Astrocyte (in vitro differentiated cells and primary cell): Measurements from ENCODE around the gene BBS9. TPM values are rescaled to one million over a fixed set of nuclear protein-coding genes. Genes with fewer than 3 reads are reported as not detected.

Experiments used
- DNase-seq: peaks from one replicate; pipeline ENCODE4 v3.0.0-alpha.2; 2010; ENCODE audit warnings: low read depth
- FAIRE-seq: peaks from 2 replicates; lab custom pipeline; 2011; peaks lifted over from hg19 to GRCh38; lab: Jason Lieb, UNC
- H2AFZ ChIP-seq: 2 replicates; pipeline ENCODE4 v1.6.0; 2012; ENCODE audit warnings: low read depth, low read length, inconsistent platforms
- H3K27ac ChIP-seq: 2 replicates; pipeline ENCODE4 v1.5.1; 2011; ENCODE audit warnings: low read depth, low read length, inconsistent platforms
- H3K27me3 ChIP-seq: 2 replicates; pipeline ENCODE4 v1.6.0; 2011; ENCODE audit warnings: low read length, inconsistent platforms; ENCODE audit not compliant: insufficient read depth
- H3K36me3 ChIP-seq: 2 replicates; pipeline ENCODE4 v1.5.1; 2011; ENCODE audit warnings: low read length, inconsistent platforms; ENCODE audit not compliant: insufficient read depth
- H3K4me1 ChIP-seq: 2 replicates; pipeline ENCODE4 v1.5.1; 2011; ENCODE audit warnings: low read length, inconsistent platforms; ENCODE audit not compliant: insufficient read depth
- H3K4me2 ChIP-seq: 2 replicates; pipeline ENCODE4 v1.6.0; 2012; ENCODE audit warnings: low read length, inconsistent platforms
- H3K4me3 ChIP-seq: 2 replicates; pipeline ENCODE4 v1.5.1; 2011; ENCODE audit warnings: low read depth, mild to moderate bottlenecking, low read length, inconsistent platforms; ENCODE audit not compliant: insufficient read depth
- H3K79me2 ChIP-seq: 2 replicates; pipeline ENCODE4 v1.6.0; 2012; ENCODE audit warnings: mild to moderate bottlenecking, low read length, inconsistent platforms; ENCODE audit not compliant: insufficient read depth
- H3K9ac ChIP-seq: 2 replicates; pipeline ENCODE4 v1.6.0; 2012; ENCODE audit warnings: mild to moderate bottlenecking, low read length, inconsistent platforms
- H3K9me3 ChIP-seq: 2 replicates; pipeline ENCODE4 v1.5.1; 2012; ENCODE audit warnings: low read depth, mild to moderate bottlenecking, low read length, inconsistent platforms; ENCODE audit not compliant: insufficient read depth
- H4K20me1 ChIP-seq: 2 replicates; pipeline ENCODE4 v1.6.0; 2012; ENCODE audit warnings: low read length, inconsistent platforms; ENCODE audit not compliant: insufficient read depth
- H3K27ac Mint-ChIP-seq: one replicate; pipeline ENCODE4 v1.8.0; 2021; ENCODE audit warnings: mild to moderate bottlenecking, mixed read lengths; ENCODE audit not compliant: unreplicated experiment
- H3K27me3 Mint-ChIP-seq: one replicate; pipeline ENCODE4 v1.8.0; 2021; ENCODE audit warnings: low read depth, mixed read lengths; ENCODE audit not compliant: unreplicated experiment
- H3K36me3 Mint-ChIP-seq: one replicate; pipeline ENCODE4 v1.8.0; 2021; ENCODE audit warnings: low read depth, mixed read lengths; ENCODE audit not compliant: unreplicated experiment
- H3K4me1 Mint-ChIP-seq: one replicate; pipeline ENCODE4 v1.8.0; 2021; ENCODE audit warnings: low read depth, mixed read lengths; ENCODE audit not compliant: unreplicated experiment
- H3K4me3 Mint-ChIP-seq: one replicate; pipeline ENCODE4 v1.8.0; 2021; ENCODE audit warnings: mild to moderate bottlenecking, moderate library complexity, mixed read lengths; ENCODE audit not compliant: unreplicated experiment
- H3K9me3 Mint-ChIP-seq: one replicate; pipeline ENCODE4 v1.8.0; 2021; ENCODE audit warnings: mild to moderate bottlenecking, mixed read lengths; ENCODE audit not compliant: unreplicated experiment
- EZH2 ChIP-seq: IDR thresholded peaks from 2 replicates; pipeline ENCODE4 v1.6.1; 2012; ENCODE audit warnings: mild to moderate bottlenecking, low read length, inconsistent platforms; ENCODE audit not compliant: insufficient read depth
- total RNA-seq: library from RNA; stranded (reverse); gene quantifications from 2 replicates; pipeline ENCODE4 v1.2.1, GENCODE V29; 2021
- TF ChIP-seq, protein P1 (sequence below): IDR thresholded peaks from 2 replicates; pipeline ENCODE4 v1.5.1; 2011; ENCODE audit warnings: low read depth, mild to moderate bottlenecking, inconsistent platforms, low read length, moderate library complexity; ENCODE audit not compliant: insufficient read depth

Gene BBS9
- total RNA-seq, 1 donor from 2014 or later, result 25.1 TPM

DNA sequence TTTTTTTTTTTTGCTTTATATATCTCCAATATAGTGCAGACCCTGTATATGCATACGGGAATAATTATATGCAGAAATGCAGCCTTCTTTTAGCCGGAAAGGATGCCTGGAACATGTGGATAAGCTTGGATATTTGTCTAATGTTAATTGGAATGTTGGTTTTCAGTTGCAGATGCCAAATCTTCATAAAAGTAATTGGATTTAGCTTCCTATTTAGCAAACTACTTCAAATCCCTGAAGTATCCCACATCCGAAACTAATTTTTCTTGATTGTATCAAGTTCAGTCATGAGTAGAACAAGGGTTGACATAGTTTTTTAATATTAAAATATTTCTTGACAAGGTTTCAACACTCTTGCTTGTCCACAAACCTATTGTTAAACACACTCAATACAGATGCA lies 281.7 kb downstream of the BBS9 start:
- TF ChIP-seq, protein P1, sequence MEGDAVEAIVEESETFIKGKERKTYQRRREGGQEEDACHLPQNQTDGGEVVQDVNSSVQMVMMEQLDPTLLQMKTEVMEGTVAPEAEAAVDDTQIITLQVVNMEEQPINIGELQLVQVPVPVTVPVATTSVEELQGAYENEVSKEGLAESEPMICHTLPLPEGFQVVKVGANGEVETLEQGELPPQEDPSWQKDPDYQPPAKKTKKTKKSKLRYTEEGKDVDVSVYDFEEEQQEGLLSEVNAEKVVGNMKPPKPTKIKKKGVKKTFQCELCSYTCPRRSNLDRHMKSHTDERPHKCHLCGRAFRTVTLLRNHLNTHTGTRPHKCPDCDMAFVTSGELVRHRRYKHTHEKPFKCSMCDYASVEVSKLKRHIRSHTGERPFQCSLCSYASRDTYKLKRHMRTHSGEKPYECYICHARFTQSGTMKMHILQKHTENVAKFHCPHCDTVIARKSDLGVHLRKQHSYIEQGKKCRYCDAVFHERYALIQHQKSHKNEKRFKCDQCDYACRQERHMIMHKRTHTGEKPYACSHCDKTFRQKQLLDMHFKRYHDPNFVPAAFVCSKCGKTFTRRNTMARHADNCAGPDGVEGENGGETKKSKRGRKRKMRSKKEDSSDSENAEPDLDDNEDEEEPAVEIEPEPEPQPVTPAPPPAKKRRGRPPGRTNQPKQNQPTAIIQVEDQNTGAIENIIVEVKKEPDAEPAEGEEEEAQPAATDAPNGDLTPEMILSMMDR, result no peak
- TF ChIP-seq EZH2, result no peak
- Histone ChIP-seq H4K20me1 (no peaks in the 10 kb centered on the region), H3K36me3 (no peaks in the 10 kb centered on the region), H2AFZ (no peak overlapping the region), H3K4me2 (no peak overlapping the region), H3K27me3 (no peaks in the 10 kb centered on the region), H3K9ac (no peak overlapping the region), H3K4me3 (no peak overlapping the region), H3K79me2 (no peaks in the 10 kb centered on the region), H3K4me1 (no peaks in the 10 kb centered on the region), H3K9me3 (no peaks in the 10 kb centered on the region), H3K27ac (no peak overlapping the region)
- DNase-seq, result no peak
- Mint-ChIP-seq H3K27me3 (no peaks in the 10 kb centered on the region), H3K36me3 (peaks cover 9% of the 10 kb centered on the region), H3K4me3 (no peak overlapping the region), H3K27ac (no peak overlapping the region), H3K4me1 (no peaks in the 10 kb centered on the region), H3K9me3 (peaks cover 19% of the 10 kb centered on the region)
- FAIRE-seq, result no peak

DNA sequence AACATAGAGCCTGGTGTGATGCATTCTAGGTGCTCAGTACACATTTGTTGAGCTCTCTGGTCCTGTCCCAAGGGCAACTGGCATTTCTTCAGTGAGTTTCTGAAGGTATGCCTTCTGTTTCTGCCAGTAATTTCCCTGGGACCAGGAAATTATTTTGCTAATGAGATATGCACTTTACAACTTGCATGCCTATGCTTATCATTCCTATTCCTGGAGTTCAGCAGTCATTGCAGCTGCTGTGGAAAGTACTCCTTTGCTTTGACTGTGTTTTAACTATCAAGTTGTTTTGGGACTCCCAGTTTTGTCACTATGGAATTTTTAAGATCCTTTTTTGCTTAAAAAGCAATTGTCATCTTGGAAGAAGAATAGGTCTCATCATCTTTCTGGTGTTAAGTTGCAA lies 283.0 kb downstream of the BBS9 start:
- Histone ChIP-seq H3K27ac (no peak overlapping the region), H3K27me3 (no peaks in the 10 kb centered on the region), H3K4me3 (no peak overlapping the region), H4K20me1 (no peaks in the 10 kb centered on the region), H3K9ac (no peak overlapping the region), H3K4me1 (no peaks in the 10 kb centered on the region), H3K79me2 (no peaks in the 10 kb centered on the region), H3K9me3 (no peaks in the 10 kb centered on the region), H3K4me2 (no peak overlapping the region), H2AFZ (no peak overlapping the region), H3K36me3 (no peaks in the 10 kb centered on the region)
- H3K27me3 Mint-ChIP-seq, result no peaks in the 10 kb centered on the region
- no peak for FAIRE-seq
- DNase-seq, result no peak
- H3K4me1 Mint-ChIP-seq, result no peaks in the 10 kb centered on the region
- no peak overlapping the region for H3K4me3 Mint-ChIP-seq
- H3K27ac Mint-ChIP-seq, result no peak overlapping the region
- H3K9me3 Mint-ChIP-seq, result peaks cover 11% of the 10 kb centered on the region
- TF ChIP-seq, protein P1, result no peak
- TF ChIP-seq EZH2, result no peak
- peaks cover 6% of the 10 kb centered on the region for H3K36me3 Mint-ChIP-seq

DNA sequence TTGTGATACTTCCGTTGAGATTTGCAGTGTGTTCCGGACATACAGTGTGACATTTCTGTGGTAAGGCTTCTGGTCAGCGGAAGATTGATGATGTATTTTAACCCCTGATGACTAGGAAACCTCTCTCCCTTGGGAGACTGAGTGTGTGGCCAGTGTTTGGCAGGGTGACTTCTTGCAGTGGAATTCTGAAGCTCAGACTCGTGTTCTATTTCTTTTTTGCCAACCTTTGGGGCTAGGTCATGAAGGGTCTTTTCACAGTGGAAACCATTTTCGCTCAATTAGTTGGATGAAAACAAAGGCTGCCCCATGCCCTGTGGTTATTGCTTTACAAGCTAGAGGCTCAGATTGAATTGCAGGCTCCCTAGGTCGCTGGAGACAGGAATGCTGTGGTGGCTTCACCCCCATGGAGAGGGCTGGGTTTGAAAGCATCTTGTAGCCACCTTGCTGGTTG lies 288.9 kb downstream of the BBS9 start:
- H3K4me3 ChIP-seq, result no peak overlapping the region
- Mint-ChIP-seq H3K27me3 (no peaks in the 10 kb centered on the region), H3K4me1 (peaks cover 5% of the 10 kb centered on the region), H3K4me3 (no peak overlapping the region), H3K36me3 (no peaks in the 10 kb centered on the region), H3K9me3 (no peaks in the 10 kb centered on the region), H3K27ac (no peak overlapping the region)
- H4K20me1 ChIP-seq, result no peaks in the 10 kb centered on the region
- peaks cover 8% of the 10 kb centered on the region for H3K4me1 ChIP-seq
- H3K4me2 ChIP-seq, result peak overlapping the region; percentile 58
- no peaks in the 10 kb centered on the region for H3K27me3 ChIP-seq
- TF ChIP-seq, protein P1, result no peak
- TF ChIP-seq EZH2, result no peak
- FAIRE-seq (peak; percentile 13), DNase-seq (peak; percentile 96)
- H3K36me3 ChIP-seq, result no peaks in the 10 kb centered on the region
- no peaks in the 10 kb centered on the region for H3K9me3 ChIP-seq
- H2AFZ ChIP-seq, result no peak overlapping the region
- H3K27ac ChIP-seq, result no peak overlapping the region
- H3K9ac ChIP-seq, result no peak overlapping the region
- H3K79me2 ChIP-seq, result no peaks in the 10 kb centered on the region
